ENCODE measurements around the gene TAF1B. TPM values are rescaled to one million over a fixed set of nuclear protein-coding genes. Genes with fewer than 3 reads are reported as not detected.

Gene TAF1B
- total RNA-seq, 1 experiment from 2014 or later = 35.9 TPM

- no peak for DNase-seq (ENCODE audit: low read depth)
Measured at GRCh38 chr2:9961013-9961412, 117.7 kb downstream of the TAF1B start.

GRCh38 chr2:9964334-9964980 lies 121.2 kb downstream of the TAF1B start:
- no peak for DNase-seq (ENCODE audit: low read depth)

- DNase-seq (ENCODE audit: low read depth) = no peak
Measured at GRCh38 chr2:9965119-9965822, 122.0 kb downstream of the TAF1B start.

GRCh38 chr2:9966491-9967022 lies 123.3 kb downstream of the TAF1B start:
- no peak for DNase-seq (ENCODE audit: low read depth)

- peak; percentile 62 for DNase-seq (ENCODE audit: low read depth)
Measured at GRCh38 chr2:9967053-9967775, 123.9 kb downstream of the TAF1B start.

GRCh38 chr2:9968553-9969497 lies 125.6 kb downstream of the TAF1B start:
- DNase-seq (ENCODE audit: low read depth) = no peak

- DNase-seq (ENCODE audit: low read depth) = no peak
Measured at GRCh38 chr2:9970200-9971044, 127.1 kb downstream of the TAF1B start.

- DNase-seq (ENCODE audit: low read depth) = no peak
Measured at GRCh38 chr2:9971105-9971818, 128.0 kb downstream of the TAF1B start.

- no peak for DNase-seq (ENCODE audit: low read depth)
Measured at GRCh38 chr2:9971890-9972289, 128.6 kb downstream of the TAF1B start.

GRCh38 chr2:9972621-9973479 lies 129.6 kb downstream of the TAF1B start:
- DNase-seq (ENCODE audit: low read depth) = peak; percentile 39

GRCh38 chr2:9973690-9974089 lies 130.4 kb downstream of the TAF1B start:
- DNase-seq (ENCODE audit: low read depth) = no peak

- DNase-seq (ENCODE audit: low read depth) = no peak
Measured at GRCh38 chr2:9974343-9974742, 131.1 kb downstream of the TAF1B start.

GRCh38 chr2:9975328-9975727 lies 132.1 kb downstream of the TAF1B start:
- no peak for DNase-seq (ENCODE audit: low read depth)

- DNase-seq (ENCODE audit: low read depth) = peak; percentile 95
Measured at GRCh38 chr2:9975805-9976447, 132.7 kb downstream of the TAF1B start.

GRCh38 chr2:9979977-9980376 lies 136.7 kb downstream of the TAF1B start:
- DNase-seq (ENCODE audit: low read depth) = no peak

GRCh38 chr2:9980520-9980919 lies 137.2 kb downstream of the TAF1B start:
- DNase-seq (ENCODE audit: low read depth) = no peak

GRCh38 chr2:9981655-9982054 lies 138.4 kb downstream of the TAF1B start:
- no peak for DNase-seq (ENCODE audit: low read depth)

- no peak for DNase-seq (ENCODE audit: low read depth)
Measured at GRCh38 chr2:9982248-9982647, 139.0 kb downstream of the TAF1B start.
